ENCODE results near the gene CHMP5. TPM values are rescaled to one million over a fixed set of nuclear protein-coding genes. Genes with fewer than 3 reads are reported as not detected.

The CHMP5 gene
- total RNA-seq, 2 experiments from 2014 or later = 17.4 to 18.6 TPM

DNA sequence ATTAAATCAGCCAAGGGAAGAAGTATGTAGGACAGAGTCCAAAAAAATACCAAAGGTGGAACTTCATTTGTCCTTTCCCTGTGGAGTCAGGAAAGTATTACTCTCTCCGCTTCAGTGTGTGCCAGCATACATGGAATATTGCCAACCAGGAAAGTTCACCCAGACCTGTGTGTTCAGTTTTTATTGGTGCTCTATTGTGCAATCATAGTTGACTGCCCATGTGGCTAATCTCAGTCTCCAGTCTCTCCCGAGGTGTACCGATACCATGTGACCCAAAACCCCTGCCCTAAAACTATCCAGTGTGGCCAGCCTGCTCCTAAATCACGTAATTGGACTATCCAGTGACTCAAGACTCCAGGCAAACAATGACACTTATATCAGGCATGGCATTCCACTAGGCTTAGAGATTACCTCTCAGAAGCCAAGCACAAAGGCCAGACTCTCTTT is 64.3 kb downstream of the CHMP5 start:
- Mint-ChIP-seq H3K27ac (no peak overlapping the region), H3K27me3 (no peaks in the 10 kb centered on the region), H3K4me3 (no peak overlapping the region), H3K36me3 (ENCODE audit: low read depth) (peaks cover 87% of the 10 kb centered on the region), H3K9me3 (no peaks in the 10 kb centered on the region), H3K4me1 (ENCODE audit: low read depth) (peaks cover 5% of the 10 kb centered on the region)
- TF ChIP-seq CTCF (IDR thresholded peaks at IDR 0.05) = no peak
- Histone ChIP-seq H3K36me3 (ENCODE audit: insufficient read depth, low read length) (peaks cover 59% of the 10 kb centered on the region), H3K4me1 (ENCODE audit: insufficient read depth, low read length) (no peaks in the 10 kb centered on the region), H3K27ac (ENCODE audit: low read depth in 1 of 2, low read length in 2 of 2) (no peak overlapping the region), H3K9me3 (ENCODE audit: control insufficient read depth in 1 of 2, insufficient read depth in 1 of 2, low read length in 2 of 2) (no peaks in the 10 kb centered on the region), H3K4me3 (ENCODE audit: low read length) (no peak overlapping the region), H3K27me3 (ENCODE audit: control insufficient read depth in 1 of 2, insufficient read depth in 2 of 2, low read length in 2 of 2) (no peaks in the 10 kb centered on the region)
- intact Hi-C loops (cut with DNase I, micrococcal nuclease) = no loop called here
- no peak for ATAC-seq (ENCODE audit: poor library complexity)
- POLR2A ChIA-PET = no interaction called here
- DNase-seq = no peak
- CTCF ChIA-PET = no interaction called here

DNA sequence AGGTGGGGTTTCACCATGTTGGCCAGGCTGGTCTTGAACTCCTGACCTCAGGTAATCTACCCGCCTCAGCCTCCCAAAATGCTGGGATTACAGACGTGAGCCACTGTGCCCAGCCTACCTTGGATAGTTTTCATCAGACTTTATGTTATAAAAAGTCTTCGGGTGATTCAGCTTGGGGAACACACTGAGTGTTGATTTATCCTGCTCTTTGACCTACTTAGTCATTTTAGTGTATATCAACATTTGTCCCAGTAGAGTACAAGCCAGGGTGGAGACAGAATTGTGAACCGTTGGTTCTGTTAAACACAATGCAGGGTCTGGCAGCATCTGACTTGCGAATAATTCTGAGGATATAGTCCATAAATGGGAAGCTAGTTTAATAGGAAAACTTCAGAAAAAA is 65.1 kb downstream of the CHMP5 start:
- Histone ChIP-seq H3K9me3 (ENCODE audit: control insufficient read depth in 1 of 2, insufficient read depth in 1 of 2, low read length in 2 of 2) (no peaks in the 10 kb centered on the region), H3K27ac (ENCODE audit: low read depth in 1 of 2, low read length in 2 of 2) (no peak overlapping the region), H3K27me3 (ENCODE audit: control insufficient read depth in 1 of 2, insufficient read depth in 2 of 2, low read length in 2 of 2) (no peaks in the 10 kb centered on the region), H3K4me1 (ENCODE audit: insufficient read depth, low read length) (no peaks in the 10 kb centered on the region), H3K36me3 (ENCODE audit: insufficient read depth, low read length) (peaks cover 62% of the 10 kb centered on the region), H3K4me3 (ENCODE audit: low read length) (no peak overlapping the region)
- peaks cover 87% of the 10 kb centered on the region for H3K36me3 Mint-ChIP-seq (ENCODE audit: low read depth)
- no peak for TF ChIP-seq CTCF (IDR thresholded peaks at IDR 0.05)
- CTCF ChIA-PET = no interaction called here
- intact Hi-C loops (cut with DNase I, micrococcal nuclease) = no loop called here
- ATAC-seq (ENCODE audit: poor library complexity) (no peak), DNase-seq (no peak)
- H3K9me3 Mint-ChIP-seq = no peaks in the 10 kb centered on the region
- peaks cover 5% of the 10 kb centered on the region for H3K4me1 Mint-ChIP-seq (ENCODE audit: low read depth)
- H3K4me3 Mint-ChIP-seq = no peak overlapping the region
- POLR2A ChIA-PET = no interaction called here
- H3K27ac Mint-ChIP-seq = peak overlapping the region; percentile 14
- H3K27me3 Mint-ChIP-seq = no peaks in the 10 kb centered on the region

GRCh38 chr9:33331377-33331891 is 66.6 kb downstream of the CHMP5 start:
- no peaks in the 10 kb centered on the region for H3K9me3 ChIP-seq (ENCODE audit: control insufficient read depth in 1 of 2, insufficient read depth in 1 of 2, low read length in 2 of 2)
- peaks cover 5% of the 10 kb centered on the region for H3K4me1 Mint-ChIP-seq (ENCODE audit: low read depth)
- no peaks in the 10 kb centered on the region for H3K9me3 Mint-ChIP-seq
- H3K4me3 ChIP-seq (ENCODE audit: low read length) = no peak overlapping the region
- no peak for ATAC-seq (ENCODE audit: poor library complexity)
- CTCF ChIA-PET = interaction anchor here (0.7 to 1.6 kb wide), 2 partner anchors 12 to 44 kb away, joined by 3 to 4 read pairs; no protein-coding TSS in a partner anchor
- POLR2A ChIA-PET = no interaction called here
- no peak overlapping the region for H3K4me3 Mint-ChIP-seq
- peaks cover 88% of the 10 kb centered on the region for H3K36me3 Mint-ChIP-seq (ENCODE audit: low read depth)
- DNase-seq = no peak
- intact Hi-C loops (cut with DNase I, micrococcal nuclease) = no loop called here
- no peaks in the 10 kb centered on the region for H3K27me3 Mint-ChIP-seq
- H3K27ac Mint-ChIP-seq = peak overlapping the region; percentile 1
- peaks cover 64% of the 10 kb centered on the region for H3K36me3 ChIP-seq (ENCODE audit: insufficient read depth, low read length)
- no peaks in the 10 kb centered on the region for H3K4me1 ChIP-seq (ENCODE audit: insufficient read depth, low read length)
- no peak overlapping the region for H3K27ac ChIP-seq (ENCODE audit: low read depth in 1 of 2, low read length in 2 of 2)
- no peaks in the 10 kb centered on the region for H3K27me3 ChIP-seq (ENCODE audit: control insufficient read depth in 1 of 2, insufficient read depth in 2 of 2, low read length in 2 of 2)
- no peak for TF ChIP-seq CTCF (IDR thresholded peaks at IDR 0.05)

Other genes with a start within 250 kb of the CHMP5 start
- 100 to 1,000 TPM; 150 to 156 TPM for gene DNAJA1, start 239.8 kb upstream of the CHMP5 start, total RNA-seq
- 10 to 100 TPM; 25.1 to 26.0 TPM for gene SMU1, start 188.4 kb upstream of the CHMP5 start, total RNA-seq
- gene B4GALT1, start 97.7 kb upstream of the CHMP5 start, total RNA-seq = 10 to 100 TPM; 74.7 to 77.0 TPM
- gene SPINK4, start 24.9 kb upstream of the CHMP5 start, total RNA-seq = not detected
- gene BAG1, start 341 bp upstream of the CHMP5 start, total RNA-seq = 10 to 100 TPM; 58.0 to 61.4 TPM
- 10 to 100 TPM; 33.1 to 34.1 TPM for gene NFX1, start 25.5 kb downstream of the CHMP5 start, total RNA-seq
- gene AQP7, start 137.5 kb downstream of the CHMP5 start, total RNA-seq = under 1 TPM; 0.25 to 0.27 TPM
- 100 to 1,000 TPM in 1 of 2 experiments, 10 to 100 TPM in 1; 99.8 to 106 TPM for gene AQP3, start 182.5 kb downstream of the CHMP5 start, total RNA-seq
- gene NOL6, start 208.9 kb downstream of the CHMP5 start, total RNA-seq = 10 to 100 TPM; 30.5 to 30.6 TPM

Measured in CD4-positive, alpha-beta T cell (primary cell).